ENCODE results near the gene SLC4A9. TPM values are rescaled to one million over a fixed set of nuclear protein-coding genes. Genes with fewer than 3 reads are reported as not detected.

Gene SLC4A9
- total RNA-seq, 1 donor from 2014 or later, result 0.23 TPM

- DNase-seq (ENCODE audit: low spot score), result no peak
- Mint-ChIP-seq H3K36me3 (ENCODE audit: low read depth, unreplicated experiment) (peaks cover 47% of the 10 kb centered on the region), H3K27ac (ENCODE audit: unreplicated experiment) (no peak overlapping the region), H3K9me3 (ENCODE audit: unreplicated experiment) (no peaks in the 10 kb centered on the region), H3K4me3 (ENCODE audit: unreplicated experiment) (no peak overlapping the region), H3K4me1 (ENCODE audit: unreplicated experiment) (peaks cover 34% of the 10 kb centered on the region), H3K27me3 (ENCODE audit: unreplicated experiment) (no peaks in the 10 kb centered on the region)
- TF ChIP-seq, protein P1, sequence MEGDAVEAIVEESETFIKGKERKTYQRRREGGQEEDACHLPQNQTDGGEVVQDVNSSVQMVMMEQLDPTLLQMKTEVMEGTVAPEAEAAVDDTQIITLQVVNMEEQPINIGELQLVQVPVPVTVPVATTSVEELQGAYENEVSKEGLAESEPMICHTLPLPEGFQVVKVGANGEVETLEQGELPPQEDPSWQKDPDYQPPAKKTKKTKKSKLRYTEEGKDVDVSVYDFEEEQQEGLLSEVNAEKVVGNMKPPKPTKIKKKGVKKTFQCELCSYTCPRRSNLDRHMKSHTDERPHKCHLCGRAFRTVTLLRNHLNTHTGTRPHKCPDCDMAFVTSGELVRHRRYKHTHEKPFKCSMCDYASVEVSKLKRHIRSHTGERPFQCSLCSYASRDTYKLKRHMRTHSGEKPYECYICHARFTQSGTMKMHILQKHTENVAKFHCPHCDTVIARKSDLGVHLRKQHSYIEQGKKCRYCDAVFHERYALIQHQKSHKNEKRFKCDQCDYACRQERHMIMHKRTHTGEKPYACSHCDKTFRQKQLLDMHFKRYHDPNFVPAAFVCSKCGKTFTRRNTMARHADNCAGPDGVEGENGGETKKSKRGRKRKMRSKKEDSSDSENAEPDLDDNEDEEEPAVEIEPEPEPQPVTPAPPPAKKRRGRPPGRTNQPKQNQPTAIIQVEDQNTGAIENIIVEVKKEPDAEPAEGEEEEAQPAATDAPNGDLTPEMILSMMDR (IDR thresholded peaks at IDR 0.05; ENCODE audit: unreplicated experiment), result no peak
These were observed 21.1 kb upstream of the SLC4A9 start for GRCh38 chr5:140338908-140339307.

DNA sequence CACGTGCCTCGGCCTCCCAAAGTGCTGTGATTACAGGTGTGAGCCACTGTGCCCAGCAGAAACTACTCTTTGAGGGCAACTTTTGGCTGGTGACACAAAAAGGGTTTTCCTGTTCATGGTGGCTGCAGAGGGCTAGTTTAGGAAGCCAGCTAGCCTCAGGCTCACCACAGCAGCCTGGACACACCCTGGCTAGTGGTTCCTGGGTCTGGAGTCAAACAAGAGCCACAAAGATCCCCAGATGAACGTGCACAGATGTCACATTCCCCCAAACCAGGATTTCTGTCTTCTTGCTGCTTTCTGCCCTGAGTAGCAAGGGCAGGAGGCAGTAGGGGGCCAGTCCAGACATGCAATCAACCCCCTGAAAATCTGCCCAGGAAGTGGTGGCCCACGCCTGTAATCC lies 20.4 kb upstream of the SLC4A9 start:
- peaks cover 5% of the 10 kb centered on the region for H3K27me3 Mint-ChIP-seq (ENCODE audit: unreplicated experiment)
- H3K4me1 Mint-ChIP-seq (ENCODE audit: unreplicated experiment), result peaks cover 41% of the 10 kb centered on the region
- DNase-seq (ENCODE audit: low spot score), result no peak
- TF ChIP-seq, protein P1 (IDR thresholded peaks at IDR 0.05; ENCODE audit: unreplicated experiment), result no peak
- H3K36me3 Mint-ChIP-seq (ENCODE audit: low read depth, unreplicated experiment), result peaks cover 43% of the 10 kb centered on the region
- H3K27ac Mint-ChIP-seq (ENCODE audit: unreplicated experiment), result no peak overlapping the region
- no peak overlapping the region for H3K4me3 Mint-ChIP-seq (ENCODE audit: unreplicated experiment)
- no peaks in the 10 kb centered on the region for H3K9me3 Mint-ChIP-seq (ENCODE audit: unreplicated experiment)

DNA sequence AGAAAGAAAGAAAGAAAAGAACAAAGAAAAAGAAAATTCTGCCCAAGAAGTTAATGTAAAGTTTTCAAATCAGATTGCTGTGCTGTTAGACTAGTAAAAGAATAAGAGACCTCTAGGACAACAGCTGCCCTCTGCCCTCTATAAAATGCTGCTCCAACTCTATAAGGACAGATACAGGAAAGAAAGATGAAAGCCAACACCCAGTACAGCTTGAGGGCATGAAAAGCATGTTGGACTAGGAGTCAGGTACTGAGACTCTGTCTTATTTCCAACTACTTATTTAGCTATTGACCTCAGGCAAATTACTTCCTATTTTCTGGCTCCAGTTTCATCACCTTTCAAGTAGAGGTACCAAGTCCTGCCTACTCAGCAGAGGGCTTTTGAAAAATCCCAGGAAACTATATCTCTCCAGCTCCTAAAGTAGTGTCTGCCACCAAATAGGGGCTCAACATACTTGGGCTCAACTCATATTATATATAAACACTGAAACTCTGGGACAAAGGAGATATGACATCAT lies 19.3 kb upstream of the SLC4A9 start:
- no peak for DNase-seq (ENCODE audit: low spot score)
- Mint-ChIP-seq H3K4me3 (ENCODE audit: unreplicated experiment) (no peak overlapping the region), H3K27ac (ENCODE audit: unreplicated experiment) (no peak overlapping the region), H3K27me3 (ENCODE audit: unreplicated experiment) (peaks cover 8% of the 10 kb centered on the region), H3K4me1 (ENCODE audit: unreplicated experiment) (peaks cover 50% of the 10 kb centered on the region), H3K9me3 (ENCODE audit: unreplicated experiment) (no peaks in the 10 kb centered on the region), H3K36me3 (ENCODE audit: low read depth, unreplicated experiment) (peaks cover 36% of the 10 kb centered on the region)
- TF ChIP-seq, protein P1 (IDR thresholded peaks at IDR 0.05; ENCODE audit: unreplicated experiment), result no peak

DNA sequence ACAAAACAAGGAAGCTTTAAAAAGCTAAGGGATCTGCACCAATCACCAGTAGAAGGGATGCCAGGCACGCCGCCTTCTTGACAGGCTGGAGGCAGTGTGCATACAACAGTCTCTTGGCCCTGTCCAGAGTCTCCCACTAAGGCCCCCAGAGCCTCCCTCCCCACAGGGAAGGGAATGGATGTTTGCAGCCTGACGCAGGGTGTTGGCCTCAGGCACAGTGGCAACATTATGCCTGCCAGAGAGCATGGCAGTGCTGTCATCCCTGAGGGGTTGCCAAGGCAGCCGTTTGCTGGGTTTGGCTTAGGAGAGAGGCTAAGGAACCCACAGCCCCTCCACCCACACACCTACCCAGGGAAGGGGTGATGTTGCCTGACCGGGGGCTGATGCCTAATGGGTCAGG lies 18.4 kb upstream of the SLC4A9 start:
- peaks cover 27% of the 10 kb centered on the region for H3K36me3 Mint-ChIP-seq (ENCODE audit: low read depth, unreplicated experiment)
- H3K27ac Mint-ChIP-seq (ENCODE audit: unreplicated experiment), result no peak overlapping the region
- no peak for DNase-seq (ENCODE audit: low spot score)
- H3K9me3 Mint-ChIP-seq (ENCODE audit: unreplicated experiment), result no peaks in the 10 kb centered on the region
- TF ChIP-seq, protein P1 (IDR thresholded peaks at IDR 0.05; ENCODE audit: unreplicated experiment), result no peak
- H3K27me3 Mint-ChIP-seq (ENCODE audit: unreplicated experiment), result peaks cover 8% of the 10 kb centered on the region
- H3K4me1 Mint-ChIP-seq (ENCODE audit: unreplicated experiment), result peaks cover 44% of the 10 kb centered on the region
- no peak overlapping the region for H3K4me3 Mint-ChIP-seq (ENCODE audit: unreplicated experiment)

DNA sequence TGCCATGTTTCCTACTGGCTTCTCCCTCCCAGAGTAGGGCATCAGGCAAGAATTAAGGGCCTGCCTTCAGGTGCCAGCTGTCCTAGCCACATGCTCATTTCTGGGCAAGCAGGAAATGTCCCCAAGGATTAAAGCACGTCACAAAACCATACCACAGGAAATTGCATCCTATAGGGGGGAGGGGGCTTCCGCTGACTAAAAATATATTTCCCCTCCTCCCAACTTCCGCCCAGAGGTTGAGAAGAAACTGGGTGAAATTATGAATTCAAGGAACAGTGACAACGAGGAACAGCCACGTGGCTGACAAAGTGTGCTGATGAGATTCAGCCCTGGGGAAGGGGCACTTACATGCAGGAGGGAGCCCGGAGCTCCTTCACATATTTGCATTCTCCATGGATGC lies 17.7 kb upstream of the SLC4A9 start:
- no peak for DNase-seq (ENCODE audit: low spot score)
- Mint-ChIP-seq H3K4me1 (ENCODE audit: unreplicated experiment) (peaks cover 48% of the 10 kb centered on the region), H3K4me3 (ENCODE audit: unreplicated experiment) (peak overlapping the region; percentile 73), H3K27ac (ENCODE audit: unreplicated experiment) (peak overlapping the region; percentile 77), H3K36me3 (ENCODE audit: low read depth, unreplicated experiment) (peaks cover 24% of the 10 kb centered on the region), H3K27me3 (ENCODE audit: unreplicated experiment) (peaks cover 8% of the 10 kb centered on the region), H3K9me3 (ENCODE audit: unreplicated experiment) (no peaks in the 10 kb centered on the region)
- TF ChIP-seq, protein P1 (IDR thresholded peaks at IDR 0.05; ENCODE audit: unreplicated experiment), result no peak

All from endothelial cell (in vitro differentiated cells).